Femur (tissue), 1 donor: Measurements from ENCODE around the gene PLEKHG2.

Experiments used
- DNase-seq: peaks from one replicate; pipeline ENCODE4 v3.0.0-alpha.2; 2017

Gene PLEKHG2

DNA sequence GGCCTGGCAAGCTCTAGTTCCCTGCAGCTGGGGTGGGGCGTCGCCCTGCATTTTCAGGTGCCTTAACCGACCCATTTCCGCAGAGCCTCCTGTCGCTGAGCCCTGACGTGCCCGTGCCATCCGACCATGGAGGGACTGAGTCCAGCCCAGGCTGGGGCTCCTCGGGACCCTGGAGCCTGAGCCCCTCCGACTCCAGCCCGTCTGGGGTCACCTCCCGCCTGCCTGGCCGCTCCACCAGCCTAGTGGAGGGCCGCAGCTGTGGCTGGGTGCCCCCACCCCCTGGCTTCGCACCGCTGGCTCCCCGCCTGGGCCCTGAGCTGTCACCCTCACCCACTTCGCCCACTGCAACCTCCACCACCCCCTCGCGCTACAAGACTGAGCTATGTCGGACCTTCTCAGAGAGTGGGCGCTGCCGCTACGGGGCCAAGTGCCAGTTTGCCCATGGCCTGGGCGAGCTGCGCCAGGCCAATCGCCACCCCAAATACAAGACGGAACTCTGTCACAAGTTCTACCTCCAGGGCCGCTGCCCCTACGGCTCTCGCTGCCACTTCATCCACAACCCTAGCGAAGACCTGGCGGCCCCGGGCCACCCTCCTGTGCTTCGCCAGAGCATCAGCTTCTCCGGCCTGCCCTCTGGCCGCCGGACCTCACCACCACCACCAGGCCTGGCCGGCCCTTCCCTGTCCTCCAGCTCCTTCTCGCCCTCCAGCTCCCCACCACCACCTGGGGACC, 4.6 kb upstream of the PLEKHG2 start:
- peak; percentile 69 for DNase-seq

DNA sequence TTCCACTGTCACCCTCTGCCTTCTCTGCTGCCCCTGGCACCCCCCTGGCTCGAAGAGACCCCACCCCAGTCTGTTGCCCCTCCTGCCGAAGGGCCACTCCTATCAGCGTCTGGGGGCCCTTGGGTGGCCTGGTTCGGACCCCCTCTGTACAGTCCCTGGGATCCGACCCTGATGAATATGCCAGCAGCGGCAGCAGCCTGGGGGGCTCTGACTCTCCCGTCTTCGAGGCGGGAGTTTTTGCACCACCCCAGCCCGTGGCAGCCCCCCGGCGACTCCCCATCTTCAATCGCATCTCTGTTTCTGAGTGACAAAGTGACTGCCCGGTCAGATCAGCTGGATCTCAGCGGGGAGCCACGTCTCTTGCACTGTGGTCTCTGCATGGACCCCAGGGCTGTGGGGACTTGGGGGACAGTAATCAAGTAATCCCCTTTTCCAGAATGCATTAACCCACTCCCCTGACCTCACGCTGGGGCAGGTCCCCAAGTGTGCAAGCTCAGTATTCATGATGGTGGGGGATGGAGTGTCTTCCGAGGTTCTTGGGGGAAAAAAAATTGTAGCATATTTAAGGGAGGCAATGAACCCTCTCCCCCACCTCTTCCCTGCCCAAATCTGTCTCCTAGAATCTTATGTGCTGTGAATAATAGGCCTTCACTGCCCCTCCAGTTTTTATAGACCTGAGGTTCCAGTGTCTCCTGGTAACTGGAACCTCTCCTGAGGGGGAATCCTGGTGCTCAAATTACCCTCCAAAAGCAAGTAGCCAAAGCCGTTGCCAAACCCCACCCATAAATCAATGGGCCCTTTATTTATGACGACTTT, 3.9 kb upstream of the PLEKHG2 start:
- DNase-seq, result no peak

- DNase-seq, result peak; percentile 90
These were observed 3.1 kb upstream of the PLEKHG2 start for GRCh38 chr19:39409208-39410016.

DNA sequence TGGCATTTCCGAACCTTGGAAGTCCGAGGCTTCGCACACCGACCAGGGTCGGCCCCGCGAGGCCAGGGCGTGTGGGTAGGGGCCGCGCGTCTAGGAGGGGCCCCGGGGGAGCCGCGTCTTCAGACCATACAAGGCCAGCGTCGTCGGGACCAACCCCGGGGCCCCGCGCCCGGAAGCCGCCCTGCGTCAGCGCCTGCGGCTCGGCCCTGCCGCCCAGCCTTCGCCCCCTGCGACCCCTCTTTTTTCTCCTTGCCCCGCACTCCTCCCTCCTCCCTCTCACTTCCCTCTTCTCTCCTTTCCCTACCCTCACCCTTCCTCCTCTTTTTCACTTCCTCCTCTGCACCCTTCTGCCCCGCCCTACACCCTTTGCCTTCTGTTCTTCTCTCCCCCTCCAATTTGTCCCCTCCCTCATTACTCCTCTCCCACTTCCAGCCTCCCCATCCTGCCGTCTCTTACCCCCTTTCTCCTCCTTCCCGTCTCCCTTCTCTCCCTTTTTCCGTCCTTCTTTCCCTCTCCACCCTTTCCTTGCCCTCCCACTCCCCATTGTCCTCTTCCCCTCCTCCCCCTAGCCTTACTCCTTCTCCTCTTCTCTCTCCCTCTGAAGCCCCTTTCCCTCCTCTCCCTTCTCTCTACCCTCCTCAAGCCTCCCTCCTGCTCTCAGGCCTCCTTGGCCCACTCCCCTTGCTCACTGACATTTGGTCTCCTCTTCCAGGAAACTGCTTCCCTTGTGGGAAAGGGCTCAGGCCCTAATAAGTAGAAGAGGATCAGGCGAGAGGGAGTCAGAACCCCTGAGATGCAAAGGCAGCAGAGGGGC, 2.2 kb upstream of the PLEKHG2 start:
- peak; percentile 88 for DNase-seq

DNA sequence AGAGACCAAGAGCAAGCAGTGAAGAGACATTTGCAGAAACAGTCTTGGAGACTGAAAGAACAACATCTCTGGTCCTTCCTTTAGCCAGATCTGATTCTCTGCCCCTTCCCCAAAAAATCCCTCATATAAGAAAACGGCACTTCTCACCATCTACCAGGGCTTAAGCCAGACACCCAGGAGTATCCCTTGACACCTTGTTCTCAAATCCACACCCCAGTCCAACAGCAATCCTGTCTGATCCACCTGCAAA, 1.7 kb upstream of the PLEKHG2 start:
- no peak for DNase-seq

DNA sequence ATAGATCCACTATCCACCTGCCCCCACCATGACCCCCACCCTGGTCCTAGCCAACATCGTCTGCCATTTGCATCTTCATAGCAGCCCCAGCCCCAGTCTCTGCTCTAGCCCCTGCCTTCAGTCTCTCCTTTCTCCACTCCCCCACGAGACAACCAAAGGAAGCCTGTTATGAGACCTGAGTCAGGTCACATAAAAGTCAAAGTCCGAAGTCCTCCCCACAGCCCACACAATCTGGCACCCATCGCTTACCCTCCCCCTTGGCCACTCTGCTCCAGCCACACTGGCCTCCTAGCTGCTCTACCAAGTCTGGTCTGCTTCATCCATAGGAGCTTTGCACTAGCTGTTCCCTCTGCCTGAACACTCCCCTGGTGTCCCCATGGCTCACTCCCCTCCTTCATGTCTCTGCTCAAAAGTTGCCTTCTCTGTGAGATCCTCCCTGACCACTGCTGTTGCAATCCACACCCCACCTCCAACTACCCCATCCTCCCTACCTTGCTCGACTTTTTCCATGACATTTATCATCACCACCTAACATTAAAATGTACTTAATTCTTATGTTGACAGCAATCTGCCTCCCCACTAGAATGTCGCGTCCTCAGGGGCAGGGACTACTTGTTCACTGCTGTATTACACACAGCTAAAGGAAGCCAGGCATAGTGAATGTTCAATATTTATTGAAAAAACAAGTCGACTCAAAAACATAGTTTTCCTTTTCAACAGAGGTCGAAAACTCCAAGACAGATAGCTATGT, 1.2 kb upstream of the PLEKHG2 start:
- peak; percentile 79 for DNase-seq

DNA sequence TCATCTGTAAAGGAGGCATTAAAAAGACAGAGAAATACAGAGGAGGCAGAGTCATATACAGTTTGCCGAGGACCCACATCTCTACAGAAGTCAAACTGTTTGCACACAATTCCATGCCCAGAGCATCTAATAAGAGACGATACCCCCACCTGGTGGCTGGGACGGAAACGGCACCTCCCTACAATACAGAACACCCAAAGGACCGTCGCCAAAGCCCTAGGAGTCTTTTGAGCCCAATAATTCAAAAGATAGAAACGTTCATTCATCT, 703 bp upstream of the PLEKHG2 start:
- DNase-seq, result peak; percentile 94

DNA sequence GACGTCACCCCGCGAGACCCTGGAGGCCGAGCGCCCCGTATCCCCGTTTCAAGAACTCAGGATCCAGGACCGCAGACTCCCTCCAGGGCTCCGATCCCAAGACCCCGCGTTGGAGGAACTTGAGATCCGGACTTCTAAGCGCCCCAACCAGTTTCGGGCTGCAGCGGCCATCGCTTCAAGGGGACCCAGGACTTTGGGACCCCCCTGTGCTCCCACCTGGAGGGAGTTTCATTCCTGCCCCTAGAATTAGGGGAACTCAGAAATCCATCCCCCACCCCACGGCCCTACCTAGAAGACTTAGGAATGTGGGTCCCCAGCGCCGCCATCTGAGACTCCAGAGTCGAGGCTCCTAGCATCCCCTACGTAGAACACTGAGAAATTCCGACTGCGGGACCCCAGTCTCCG, 400 bp downstream of the PLEKHG2 start:
- no peak for DNase-seq

DNA sequence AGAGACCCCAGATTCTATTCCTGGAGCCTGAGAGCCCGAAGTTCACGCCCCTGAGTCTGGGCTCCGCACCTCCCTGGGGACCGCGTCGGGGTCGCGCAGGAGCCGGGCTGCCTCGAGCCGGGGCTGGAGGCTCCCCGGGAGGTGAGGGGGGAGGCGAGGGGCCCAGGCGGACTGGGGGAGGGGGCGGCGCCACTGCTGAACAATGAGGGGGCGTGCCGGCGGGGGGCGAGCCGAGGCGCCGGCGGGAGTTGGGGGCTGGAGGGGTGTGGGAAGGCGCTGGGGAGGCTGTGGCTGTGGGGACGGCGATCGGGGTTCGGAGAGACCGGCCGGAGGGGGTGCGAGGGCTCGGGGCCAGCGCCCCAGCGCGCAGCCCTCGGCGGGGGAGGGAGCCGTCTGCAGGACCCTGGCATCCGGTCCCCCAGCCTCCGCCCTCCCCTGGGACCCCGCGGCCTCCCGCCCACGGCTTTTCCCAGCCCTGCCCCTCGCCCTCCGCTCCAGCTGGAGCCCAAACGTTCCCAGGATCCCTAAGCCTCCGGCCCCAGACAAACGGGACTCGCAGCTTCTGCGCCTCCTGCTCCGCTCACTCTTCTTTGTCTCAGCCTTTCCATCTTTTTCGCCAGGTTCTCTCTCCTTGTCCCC, 922 bp downstream of the PLEKHG2 start:
- peak; percentile 89 for DNase-seq

DNA sequence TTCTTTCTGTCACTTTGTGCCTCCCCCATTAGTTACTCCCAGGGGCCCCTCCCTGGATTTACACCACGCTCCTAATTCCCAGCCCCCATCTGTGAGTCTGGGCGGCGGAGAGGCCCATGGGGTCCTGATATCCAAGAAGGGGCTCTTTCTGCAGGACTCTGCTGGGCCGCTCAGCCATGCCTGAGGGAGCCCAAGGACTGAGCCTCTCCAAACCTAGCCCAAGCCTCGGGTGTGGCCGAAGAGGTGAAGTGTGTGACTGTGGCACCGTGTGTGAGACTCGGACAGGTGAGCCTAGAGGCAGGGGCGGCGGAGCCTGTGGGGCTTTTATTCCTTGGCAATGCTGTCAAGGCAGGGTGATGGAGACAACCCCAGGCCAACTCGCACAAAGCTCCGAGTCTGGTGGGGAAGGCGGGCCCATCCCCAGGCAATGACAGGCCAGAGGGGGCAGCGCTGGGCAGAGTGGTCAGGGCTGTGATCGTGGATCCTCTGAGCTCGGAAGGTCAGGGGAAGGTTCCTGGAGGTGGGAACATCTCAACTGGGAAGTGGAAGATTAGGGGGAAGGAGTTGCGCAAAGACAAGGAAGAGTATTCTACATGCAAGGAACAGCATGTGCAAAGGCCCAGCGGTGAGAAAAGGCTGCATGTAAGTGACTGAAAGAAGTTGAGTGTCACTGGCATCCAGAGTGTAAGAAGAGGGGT, 1.6 kb downstream of the PLEKHG2 start:
- peak; percentile 57 for DNase-seq

GRCh38 chr19:39415111-39416046, 2.9 kb downstream of the PLEKHG2 start:
- no peak for DNase-seq

- no peak for DNase-seq
These were observed 4.0 kb downstream of the PLEKHG2 start for GRCh38 chr19:39416152-39417120.

- no peak for DNase-seq
These were observed 5.2 kb downstream of the PLEKHG2 start for GRCh38 chr19:39417463-39418181.

GRCh38 chr19:39419003-39419402, 6.5 kb downstream of the PLEKHG2 start:
- no peak for DNase-seq

DNA sequence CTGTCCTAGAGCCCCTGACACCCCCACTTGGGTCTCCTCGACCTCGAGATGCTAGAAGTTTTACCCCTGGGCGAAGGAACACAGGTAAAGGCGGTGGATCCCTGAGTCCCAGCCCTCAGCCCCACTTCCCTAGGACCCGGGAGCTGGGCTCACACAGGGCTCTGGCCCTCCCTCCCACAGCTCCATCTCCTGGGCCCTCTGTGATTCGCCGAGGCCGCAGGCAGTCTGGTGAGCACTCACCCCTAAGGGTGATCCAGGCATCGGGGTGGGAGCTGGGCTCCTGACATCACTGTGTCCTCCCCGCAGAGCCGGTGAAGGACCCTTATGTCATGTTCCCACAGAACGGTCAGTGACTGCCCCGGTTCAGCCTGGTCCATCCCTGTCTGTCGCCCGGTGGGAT, 8.3 kb downstream of the PLEKHG2 start:
- DNase-seq, result no peak

- DNase-seq, result no peak
These were observed 9.6 kb downstream of the PLEKHG2 start for GRCh38 chr19:39422020-39422419.

DNA sequence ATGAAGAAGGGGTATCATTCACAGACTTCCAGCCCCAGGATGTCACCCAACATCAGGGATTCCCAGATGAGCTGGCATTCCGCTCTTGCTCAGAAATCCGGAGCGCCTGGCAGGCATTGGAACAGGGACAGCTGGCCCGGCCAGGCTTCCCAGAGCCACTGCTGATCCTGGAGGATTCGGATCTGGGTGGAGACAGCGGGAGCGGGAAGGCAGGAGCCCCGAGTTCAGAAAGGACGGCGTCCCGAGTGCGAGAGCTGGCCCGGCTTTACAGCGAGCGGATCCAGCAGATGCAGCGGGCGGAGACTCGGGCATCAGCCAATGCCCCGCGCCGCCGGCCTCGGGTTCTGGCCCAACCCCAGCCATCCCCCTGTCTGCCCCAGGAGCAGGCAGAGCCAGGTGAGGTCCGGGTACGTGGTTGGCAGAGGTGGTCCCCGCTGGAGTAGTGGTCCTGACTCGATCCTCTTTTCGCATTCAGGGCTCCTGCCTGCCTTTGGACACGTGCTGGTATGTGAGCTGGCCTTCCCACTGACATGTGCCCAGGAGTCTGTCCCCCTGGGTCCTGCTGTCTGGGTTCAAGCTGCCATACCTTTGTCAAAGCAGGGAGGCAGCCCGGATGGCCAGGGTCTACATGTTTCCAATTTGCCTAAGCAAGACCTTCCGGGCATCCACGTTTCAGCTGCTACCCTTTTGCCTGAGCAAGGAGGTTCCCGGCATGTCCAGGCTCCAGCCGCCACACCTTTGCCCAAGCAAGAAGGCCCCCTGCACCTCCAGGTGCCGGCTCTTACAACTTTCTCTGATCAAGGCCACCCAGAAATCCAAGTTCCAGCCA, 11.0 kb downstream of the PLEKHG2 start:
- DNase-seq, result no peak
